ENCODE data around the gene UGT1A4. TPM values are rescaled to one million over a fixed set of nuclear protein-coding genes. Genes with fewer than 3 reads are reported as not detected.
A peak's percentile ranks its signal among the peaks of the same experiment; 100 is the strongest.

The UGT1A4 gene
- total and polyA plus RNA-seq, 2 experiments from 2014 or later: not detected

DNA sequence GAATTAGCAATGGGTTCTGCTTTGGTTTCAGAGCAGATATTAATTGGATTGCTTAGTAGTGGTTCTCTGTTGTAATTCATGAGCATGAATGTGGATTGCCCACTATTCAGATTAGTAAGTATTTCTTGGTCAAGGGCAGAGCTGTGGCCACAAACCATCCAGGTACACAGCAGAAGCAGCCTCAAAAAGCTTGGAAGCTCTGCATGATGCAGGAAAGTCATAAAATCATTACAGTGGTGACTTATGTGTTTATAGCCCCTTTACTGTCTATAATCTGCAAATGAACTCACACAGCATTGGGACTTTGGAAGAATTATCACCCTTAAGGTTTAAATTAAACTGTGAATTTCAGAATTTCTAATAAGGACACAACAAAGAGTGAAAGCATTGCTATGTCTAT lies 39.6 kb downstream of the UGT1A4 start:
- no peak overlapping the region for H3K27ac ChIP-seq
- H3K27me3 ChIP-seq: no peaks in the 10 kb centered on the region
- no peak overlapping the region for H3K4me3 ChIP-seq
- H3K4me1 ChIP-seq (ENCODE audit: low read depth): no peaks in the 10 kb centered on the region
- H3K9me3 ChIP-seq (ENCODE audit: low read depth): no peaks in the 10 kb centered on the region
- H3K36me3 ChIP-seq: no peaks in the 10 kb centered on the region
- TF ChIP-seq, protein P1, sequence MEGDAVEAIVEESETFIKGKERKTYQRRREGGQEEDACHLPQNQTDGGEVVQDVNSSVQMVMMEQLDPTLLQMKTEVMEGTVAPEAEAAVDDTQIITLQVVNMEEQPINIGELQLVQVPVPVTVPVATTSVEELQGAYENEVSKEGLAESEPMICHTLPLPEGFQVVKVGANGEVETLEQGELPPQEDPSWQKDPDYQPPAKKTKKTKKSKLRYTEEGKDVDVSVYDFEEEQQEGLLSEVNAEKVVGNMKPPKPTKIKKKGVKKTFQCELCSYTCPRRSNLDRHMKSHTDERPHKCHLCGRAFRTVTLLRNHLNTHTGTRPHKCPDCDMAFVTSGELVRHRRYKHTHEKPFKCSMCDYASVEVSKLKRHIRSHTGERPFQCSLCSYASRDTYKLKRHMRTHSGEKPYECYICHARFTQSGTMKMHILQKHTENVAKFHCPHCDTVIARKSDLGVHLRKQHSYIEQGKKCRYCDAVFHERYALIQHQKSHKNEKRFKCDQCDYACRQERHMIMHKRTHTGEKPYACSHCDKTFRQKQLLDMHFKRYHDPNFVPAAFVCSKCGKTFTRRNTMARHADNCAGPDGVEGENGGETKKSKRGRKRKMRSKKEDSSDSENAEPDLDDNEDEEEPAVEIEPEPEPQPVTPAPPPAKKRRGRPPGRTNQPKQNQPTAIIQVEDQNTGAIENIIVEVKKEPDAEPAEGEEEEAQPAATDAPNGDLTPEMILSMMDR (IDR thresholded peaks at IDR 0.05; ENCODE audit: low read depth, low read length): no peak
- DNase-seq (ENCODE audit: low read depth in 1 of 2, low spot score in 1 of 2): no peak

DNA sequence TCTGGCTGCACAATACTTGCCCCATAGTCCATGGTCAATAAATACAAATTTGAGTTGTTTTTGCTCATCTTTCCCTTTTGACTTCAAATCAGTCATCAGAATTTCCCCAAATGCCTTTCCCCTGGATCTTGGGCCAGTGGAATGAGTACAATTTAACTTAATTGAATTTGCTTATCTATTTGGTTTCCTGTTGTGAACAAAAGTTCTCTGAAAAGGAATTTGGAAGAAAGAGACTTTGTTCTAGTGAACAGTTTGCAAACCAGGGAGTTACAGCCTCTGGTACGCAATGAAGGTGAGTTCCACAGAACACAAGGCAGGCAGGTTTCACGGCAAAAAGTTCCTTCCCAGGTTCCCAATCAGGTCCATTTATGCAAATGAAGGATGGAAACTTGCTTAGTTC lies 40.3 kb downstream of the UGT1A4 start:
- Histone ChIP-seq H3K4me1 (ENCODE audit: low read depth) (no peaks in the 10 kb centered on the region), H3K36me3 (no peaks in the 10 kb centered on the region), H3K27me3 (no peaks in the 10 kb centered on the region), H3K27ac (no peak overlapping the region), H3K4me3 (no peak overlapping the region), H3K9me3 (ENCODE audit: low read depth) (no peaks in the 10 kb centered on the region)
- TF ChIP-seq, protein P1 (IDR thresholded peaks at IDR 0.05; ENCODE audit: low read depth, low read length): no peak
- peak in 1 of 2 donors; percentile 73 for DNase-seq (ENCODE audit: low read depth in 1 of 2, low spot score in 1 of 2)

DNA sequence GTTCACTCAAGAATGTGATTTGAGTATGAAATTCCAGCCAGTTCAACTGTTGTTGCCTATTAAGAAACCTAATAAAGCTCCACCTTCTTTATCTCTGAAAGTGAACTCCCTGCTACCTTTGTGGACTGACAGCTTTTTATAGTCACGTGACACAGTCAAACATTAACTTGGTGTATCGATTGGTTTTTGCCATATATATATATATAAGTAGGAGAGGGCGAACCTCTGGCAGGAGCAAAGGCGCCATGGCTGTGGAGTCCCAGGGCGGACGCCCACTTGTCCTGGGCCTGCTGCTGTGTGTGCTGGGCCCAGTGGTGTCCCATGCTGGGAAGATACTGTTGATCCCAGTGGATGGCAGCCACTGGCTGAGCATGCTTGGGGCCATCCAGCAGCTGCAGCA lies 41.5 kb downstream of the UGT1A4 start, which contains the start of gene UGT1A1:
TSS of gene UGT1A1 (plus strand) at position 228 of the 400 bp plus-strand sequence. CDS start at position 246, 18 bp downstream.
- H3K36me3 ChIP-seq: no peaks in the 10 kb centered on the region
- no peaks in the 10 kb centered on the region for H3K9me3 ChIP-seq (ENCODE audit: low read depth)
- no peaks in the 10 kb centered on the region for H3K4me1 ChIP-seq (ENCODE audit: low read depth)
- H3K27me3 ChIP-seq: no peaks in the 10 kb centered on the region
- TF ChIP-seq, protein P1 (IDR thresholded peaks at IDR 0.05; ENCODE audit: low read depth, low read length): no peak
- no peak for DNase-seq (ENCODE audit: low read depth in 1 of 2, low spot score in 1 of 2)
- H3K4me3 ChIP-seq: no peak within 1 kb of the TSS
- no peak within 1 kb of the TSS for H3K27ac ChIP-seq

DNA sequence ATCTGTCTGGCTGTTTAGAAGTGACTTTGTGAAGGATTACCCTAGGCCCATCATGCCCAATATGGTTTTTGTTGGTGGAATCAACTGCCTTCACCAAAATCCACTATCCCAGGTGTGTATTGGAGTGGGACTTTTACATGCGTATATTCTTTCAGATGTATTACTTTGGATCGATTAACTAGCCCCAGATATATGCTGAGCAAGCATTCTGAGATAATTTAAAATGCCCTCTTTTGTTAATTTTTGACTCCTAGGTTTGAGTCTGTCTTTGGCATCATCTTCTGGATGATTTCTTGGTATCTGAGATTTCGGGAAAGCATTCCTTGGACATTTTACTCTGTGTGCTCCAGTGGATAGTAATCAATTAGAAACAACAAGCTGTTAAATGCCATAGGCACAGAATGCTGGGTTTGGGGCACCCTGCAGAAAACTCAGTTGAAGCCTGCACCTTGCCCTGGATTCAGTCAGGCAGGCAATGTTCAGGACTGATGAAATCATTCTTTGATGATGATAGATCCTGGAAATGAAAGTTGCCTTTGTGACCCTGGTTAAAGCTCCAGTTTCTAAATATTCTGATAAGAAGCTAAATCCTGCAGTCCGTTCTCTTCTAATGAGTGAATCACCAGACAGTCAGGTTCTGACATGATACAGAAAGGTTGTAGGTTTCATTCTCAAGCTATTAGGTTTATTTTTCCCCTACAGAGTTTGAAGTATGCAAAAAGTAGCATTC lies 42.7 kb downstream of the UGT1A4 start:
- DNase-seq (ENCODE audit: low read depth in 1 of 2, low spot score in 1 of 2): peak in 1 of 2 donors; percentile 40
- TF ChIP-seq, protein P1 (IDR thresholded peaks at IDR 0.05; ENCODE audit: low read depth, low read length): no peak
- no peaks in the 10 kb centered on the region for H3K9me3 ChIP-seq (ENCODE audit: low read depth)
- H3K27me3 ChIP-seq: no peaks in the 10 kb centered on the region
- no peaks in the 10 kb centered on the region for H3K4me1 ChIP-seq (ENCODE audit: low read depth)
- no peak overlapping the region for H3K4me3 ChIP-seq
- H3K27ac ChIP-seq: no peak overlapping the region
- no peaks in the 10 kb centered on the region for H3K36me3 ChIP-seq

DNA sequence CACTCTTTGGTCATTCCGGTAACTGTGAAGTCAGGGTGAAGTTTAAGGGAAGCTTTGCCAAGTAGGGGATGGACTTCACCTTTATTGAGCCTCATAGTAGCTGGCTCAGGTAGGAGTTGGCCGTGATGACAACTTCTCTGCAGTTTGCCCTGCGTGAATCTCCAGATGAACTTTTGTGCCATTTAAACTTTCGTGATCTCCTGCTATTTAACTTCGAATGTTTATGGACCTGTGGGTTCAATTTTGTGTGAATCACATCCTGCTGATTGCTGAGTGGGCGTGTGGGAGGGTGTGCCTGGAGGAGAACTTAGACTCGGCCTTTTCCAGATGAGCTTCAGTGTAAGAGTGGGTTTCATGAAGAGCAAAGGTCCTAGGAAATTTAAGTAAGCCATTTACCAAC lies 45.7 kb downstream of the UGT1A4 start:
- DNase-seq (ENCODE audit: low read depth in 1 of 2, low spot score in 1 of 2): peak in 1 of 2 donors; percentile 81
- H3K27ac ChIP-seq: no peak overlapping the region

More for the DNA sequence above, 45.7 kb downstream of the UGT1A4 start:
- H3K36me3 ChIP-seq: no peaks in the 10 kb centered on the region
- H3K27me3 ChIP-seq: no peaks in the 10 kb centered on the region
- TF ChIP-seq, protein P1 (IDR thresholded peaks at IDR 0.05; ENCODE audit: low read depth, low read length): no peak
- no peak overlapping the region for H3K4me3 ChIP-seq
- no peaks in the 10 kb centered on the region for H3K4me1 ChIP-seq (ENCODE audit: low read depth)
- H3K9me3 ChIP-seq (ENCODE audit: low read depth): no peaks in the 10 kb centered on the region
